NCI-H82 treated with DMSO at 0.1 percent for 48 hours (cell line): Measurements from ENCODE around the gene CD68.
"Not testable (repeated sequence)": the region's sequence is repeated elsewhere in the genome, so short reads cannot be mapped to it uniquely, and the experiment has no call there.

Experiments
- DNase-seq: peaks from one replicate; lab custom pipeline; 2025; ENCODE audit not compliant: unreplicated experiment; lab: John Stamatoyannopoulos, UW

CD68 gene

GRCh38 chr17:7613769-7614424 is 34.5 kb downstream of the CD68 start:
- no peak for DNase-seq

- DNase-seq = peak; percentile 100
These were observed 35.2 kb downstream of the CD68 start, which contains the start of gene FXR2 for GRCh38 chr17:7614425-7615264. Gene FXR2 (minus strand): TSS chr17:7614897. CDS start chr17:7614532, 365 bp downstream.

- no peak for DNase-seq
These were observed 35.9 kb downstream of the CD68 start for GRCh38 chr17:7615265-7615747.

DNA sequence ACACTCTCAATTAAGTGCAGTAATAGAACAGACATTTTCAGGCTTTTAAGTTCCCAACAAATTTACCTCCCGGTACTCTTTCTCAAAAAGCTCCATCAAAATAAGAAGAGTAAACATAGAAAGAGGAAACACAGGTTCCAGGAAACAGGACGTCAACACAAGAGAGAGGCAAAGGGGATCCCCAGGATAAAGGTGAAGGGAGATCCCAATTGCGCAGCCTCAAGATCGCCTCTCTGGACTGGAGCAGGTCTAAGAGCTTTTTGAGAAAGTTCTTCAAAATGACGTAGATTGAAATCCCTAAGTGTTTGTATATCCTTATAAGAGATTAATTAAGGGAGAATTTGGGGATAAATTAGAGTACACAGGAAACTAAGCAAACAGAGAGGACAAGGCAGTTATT is 39.2 kb downstream of the CD68 start:
- no peak for DNase-seq

DNA sequence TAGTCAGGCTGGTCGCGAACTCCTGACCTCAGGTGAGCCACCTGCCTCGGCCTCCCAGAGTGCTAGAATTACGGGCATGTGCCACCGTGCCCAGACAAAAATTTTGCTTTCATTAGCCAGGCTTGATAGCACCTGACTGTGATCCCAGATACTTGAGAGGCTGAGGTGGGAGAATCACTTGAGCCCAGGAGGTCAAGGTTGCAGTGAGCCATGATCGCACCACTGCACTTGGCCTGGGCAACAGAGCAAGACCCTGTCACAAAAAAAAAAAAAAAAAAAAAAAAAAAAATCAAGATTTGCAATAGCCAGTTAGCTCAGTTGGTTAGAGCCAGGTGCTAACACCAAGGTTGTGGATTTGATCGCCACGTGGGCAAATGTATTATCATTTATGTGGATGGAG is 41.4 kb downstream of the CD68 start:
- no peak for DNase-seq

GRCh38 chr17:7623661-7624060 is 44.2 kb downstream of the CD68 start:
- no peak for DNase-seq

DNA sequence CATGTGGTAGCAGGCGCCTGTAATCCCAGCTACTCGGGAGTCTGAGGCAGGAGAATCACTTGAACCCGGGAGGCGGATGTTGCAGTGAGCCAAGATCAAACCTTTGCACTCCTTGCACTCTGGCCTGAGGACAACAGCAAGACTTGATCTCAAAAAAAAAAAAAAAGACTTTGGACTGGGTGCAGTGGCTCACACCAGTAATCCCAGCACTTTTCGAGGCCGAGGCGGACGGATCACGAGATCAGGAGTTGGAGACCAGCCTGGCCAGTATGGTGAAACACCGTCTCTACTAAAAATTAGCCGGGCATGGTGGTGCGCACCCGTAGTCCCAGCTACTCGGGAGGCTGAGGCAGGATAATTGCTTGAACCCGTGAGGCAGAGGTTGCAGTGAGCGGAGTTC is 46.3 kb downstream of the CD68 start:
- not testable (repeated sequence) for DNase-seq

GRCh38 chr17:7626307-7626706 is 46.9 kb downstream of the CD68 start:
- no peak for DNase-seq

GRCh38 chr17:7626956-7627249 is 47.5 kb downstream of the CD68 start:
- peak; percentile 53 for DNase-seq

GRCh38 chr17:7627250-7628121 is 48.0 kb downstream of the CD68 start, which contains the start of gene SAT2:
Gene SAT2 (minus strand): TSS chr17:7627821. CDS start chr17:7627635, 186 bp downstream.
- peak; percentile 93 for DNase-seq

DNA sequence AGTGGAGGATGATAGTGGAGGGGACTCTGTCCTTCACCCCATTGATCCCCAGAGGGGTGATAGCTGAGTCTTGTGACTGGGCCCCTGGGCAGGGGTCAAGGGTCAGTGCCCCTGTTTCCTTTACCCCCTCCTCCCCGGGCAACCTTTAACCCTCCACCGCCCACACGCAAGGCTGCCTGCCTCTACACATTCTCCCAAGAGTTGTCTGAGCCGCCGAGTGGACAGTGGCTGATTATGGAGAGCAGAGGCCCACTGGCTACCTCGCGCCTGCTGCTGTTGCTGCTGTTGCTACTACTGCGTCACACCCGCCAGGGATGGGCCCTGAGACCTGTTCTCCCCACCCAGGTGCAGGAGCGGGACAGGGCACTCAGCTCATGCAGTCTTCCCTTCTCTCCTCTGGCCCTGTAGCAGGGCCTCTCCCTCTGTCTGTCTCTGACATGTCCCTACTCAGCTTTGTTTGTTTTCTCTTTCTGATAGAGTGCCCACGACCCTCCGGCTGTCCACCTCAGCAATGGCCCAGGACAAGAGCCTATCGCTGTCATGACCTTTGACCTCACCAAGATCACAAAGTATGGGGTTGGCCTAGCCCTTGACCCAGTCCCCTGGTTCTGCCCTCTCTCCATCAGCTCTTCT is 50.6 kb downstream of the CD68 start, which contains the start of gene SHBG:
Gene SHBG (plus strand): TSS at position 197 of the 633 bp plus-strand sequence. CDS start 38 bp downstream, at position 235.
- no peak for DNase-seq
